Suppressor macrophage (primary cell): ENCODE results near the gene SLC12A5.
A peak's percentile ranks its signal among the peaks of the same experiment; 100 is the strongest.

Experiments
- DNase-seq, 4 experiments: peaks; one replicate each; pipeline ENCODE4 v3.0.0-alpha.2; 2020 to 2022

SLC12A5 gene

GRCh38 chr20:46028110-46028509 lies 905 bp upstream of the SLC12A5 start:
- no peak for DNase-seq

GRCh38 chr20:46030284-46031013 lies 1.4 kb downstream of the SLC12A5 start:
- DNase-seq = no peak

- DNase-seq = no peak
Observed at GRCh38 chr20:46031014-46031569, 2.1 kb downstream of the SLC12A5 start.

- DNase-seq = no peak
Observed at GRCh38 chr20:46031701-46032254, 2.8 kb downstream of the SLC12A5 start.

- no peak for DNase-seq
Observed at GRCh38 chr20:46034039-46034438, 5.0 kb downstream of the SLC12A5 start.

- no peak for DNase-seq
Observed at GRCh38 chr20:46035253-46035652, 6.2 kb downstream of the SLC12A5 start.

- DNase-seq = no peak
Observed at GRCh38 chr20:46035713-46036112, 6.7 kb downstream of the SLC12A5 start.

- DNase-seq = no peak
Observed at GRCh38 chr20:46036370-46036769, 7.4 kb downstream of the SLC12A5 start.

- no peak for DNase-seq
Observed at GRCh38 chr20:46037036-46037435, 8.0 kb downstream of the SLC12A5 start.

GRCh38 chr20:46040902-46041535 lies 12.0 kb downstream of the SLC12A5 start:
- DNase-seq = peak; percentile 49 to 74 (median 58)

- no peak for DNase-seq
Observed at GRCh38 chr20:46043556-46043955, 14.5 kb downstream of the SLC12A5 start.

GRCh38 chr20:46044896-46045295 lies 15.9 kb downstream of the SLC12A5 start:
- no peak for DNase-seq

- no peak for DNase-seq
Observed at GRCh38 chr20:46046588-46047310, 17.7 kb downstream of the SLC12A5 start.

GRCh38 chr20:46047821-46048220 lies 18.8 kb downstream of the SLC12A5 start:
- no peak for DNase-seq

- DNase-seq = no peak
Observed at GRCh38 chr20:46049190-46049589, 20.2 kb downstream of the SLC12A5 start.

- no peak for DNase-seq
Observed at GRCh38 chr20:46049815-46050214, 20.8 kb downstream of the SLC12A5 start.

GRCh38 chr20:46050444-46050843 lies 21.4 kb downstream of the SLC12A5 start:
- DNase-seq = no peak

- DNase-seq = no peak
Observed at GRCh38 chr20:46050885-46051284, 21.9 kb downstream of the SLC12A5 start.

- DNase-seq = no peak
Observed at GRCh38 chr20:46051556-46052308, 22.7 kb downstream of the SLC12A5 start.

- DNase-seq = no peak
Observed at GRCh38 chr20:46053416-46053815, 24.4 kb downstream of the SLC12A5 start.

- no peak for DNase-seq
Observed at GRCh38 chr20:46054606-46055005, 25.6 kb downstream of the SLC12A5 start.

GRCh38 chr20:46055269-46055668 lies 26.3 kb downstream of the SLC12A5 start:
- DNase-seq = no peak
